Lower leg skin (tissue), 3 donors: ENCODE measurements around the gene NLRP6.
"Not testable (repeated sequence)": the region's sequence is repeated elsewhere in the genome, so short reads cannot be mapped to it uniquely, and the experiment has no call there.

Experiments
- CTCF ChIP-seq, 3 donors: fragments of 450-650 bp; IDR thresholded peaks; one replicate each; pipeline ENCODE4 v1.5.1; 2016; ENCODE audit warnings: antibody characterized with exemption in 3 of 3, mild to moderate bottlenecking in 3 of 3, moderate library complexity in 2 of 3
- POLR2A ChIP-seq, 2 donors: fragments of 450-650 bp; IDR thresholded peaks; one replicate each; pipeline ENCODE4 v1.6.1; 2016 to 2017; ENCODE audit warnings: antibody characterized with exemption in 2 of 2, mild to moderate bottlenecking in 1 of 2, moderate library complexity in 1 of 2

GRCh38 chr11:328516-329100, 50.4 kb downstream of the NLRP6 start:
- not testable (repeated sequence) for TF ChIP-seq CTCF, POLR2A (IDR thresholded peaks at IDR 0.05)
